IgD-negative memory B cell (primary cell): ENCODE results near the gene MIOX. TPM values are rescaled to one million over a fixed set of nuclear protein-coding genes. Genes with fewer than 3 reads are reported as not detected.
"Not testable (repeated sequence)": the region's sequence is repeated elsewhere in the genome, so short reads cannot be mapped to it uniquely, and the experiment has no call there.

Source experiments
- H3K27ac Mint-ChIP-seq, 3 donors: one replicate each; pipeline ENCODE4 v1.8.0; 2020 to 2022; ENCODE audit warnings: mild to moderate bottlenecking in 3 of 3, mixed read lengths in 3 of 3, moderate library complexity in 1 of 3
- H3K27me3 Mint-ChIP-seq: one replicate; pipeline ENCODE4 v1.8.0; 2021; ENCODE audit warnings: mixed read lengths
- H3K36me3 Mint-ChIP-seq: one replicate; pipeline ENCODE4 v1.8.0; 2020; ENCODE audit warnings: mild to moderate bottlenecking, mixed read lengths
- H3K4me1 Mint-ChIP-seq, 3 donors: one replicate each; pipeline ENCODE4 v1.8.0; 2020 to 2022; ENCODE audit warnings: mixed read lengths in 3 of 3, mild to moderate bottlenecking in 1 of 3
- H3K4me3 Mint-ChIP-seq, 4 donors: one replicate each; pipeline ENCODE4 v1.8.0; 2020 to 2022; ENCODE audit warnings: mild to moderate bottlenecking in 4 of 4, mixed read lengths in 4 of 4, moderate library complexity in 3 of 4
- H3K9me3 Mint-ChIP-seq, 3 donors: one replicate each; pipeline ENCODE4 v1.8.0; 2020 to 2021; ENCODE audit warnings: mixed read lengths in 3 of 3, mild to moderate bottlenecking in 1 of 3
- polyA plus RNA-seq: library from polyadenylated mRNA; unstranded; fragments of 300-500 nt; fragmentation: Illumina TruSeq; gene quantifications from one replicate; pipeline ENCODE4 v1.2.3, GENCODE V29; 2021

The MIOX gene
- polyA plus RNA-seq, 1 donor from 2014 or later: not detected

DNA sequence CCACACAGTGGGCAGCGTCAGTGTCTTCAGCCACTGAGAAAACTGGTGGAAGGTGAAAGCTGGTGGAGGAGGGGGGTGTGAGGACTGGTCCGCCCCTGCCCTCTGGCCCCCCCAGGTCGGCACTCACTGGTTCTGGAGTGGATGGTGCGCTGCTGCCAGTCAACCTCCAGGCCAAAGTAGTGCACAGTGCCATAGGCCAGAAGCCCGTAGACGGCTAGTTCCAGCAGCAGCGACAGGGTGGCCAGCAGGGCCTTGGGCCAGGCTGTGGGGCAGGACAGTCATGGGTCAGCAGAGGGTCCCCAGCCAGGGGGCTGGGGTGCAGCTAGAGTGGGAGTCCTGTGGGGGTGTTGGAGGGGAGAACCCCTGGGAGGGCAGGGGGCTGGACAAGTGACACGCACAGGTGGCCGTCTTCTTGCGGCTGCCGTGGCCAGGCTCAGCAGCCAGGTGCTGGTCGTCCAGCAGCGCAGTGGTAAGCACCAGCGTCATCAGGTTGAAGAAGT, 18.7 kb downstream of the MIOX start:
- no peaks in the 10 kb centered on the region for H3K9me3 Mint-ChIP-seq
- H3K27ac Mint-ChIP-seq: no peak overlapping the region
- peak overlapping the region in 2 of 4 donors; percentile 29 to 32 for H3K4me3 Mint-ChIP-seq

DNA sequence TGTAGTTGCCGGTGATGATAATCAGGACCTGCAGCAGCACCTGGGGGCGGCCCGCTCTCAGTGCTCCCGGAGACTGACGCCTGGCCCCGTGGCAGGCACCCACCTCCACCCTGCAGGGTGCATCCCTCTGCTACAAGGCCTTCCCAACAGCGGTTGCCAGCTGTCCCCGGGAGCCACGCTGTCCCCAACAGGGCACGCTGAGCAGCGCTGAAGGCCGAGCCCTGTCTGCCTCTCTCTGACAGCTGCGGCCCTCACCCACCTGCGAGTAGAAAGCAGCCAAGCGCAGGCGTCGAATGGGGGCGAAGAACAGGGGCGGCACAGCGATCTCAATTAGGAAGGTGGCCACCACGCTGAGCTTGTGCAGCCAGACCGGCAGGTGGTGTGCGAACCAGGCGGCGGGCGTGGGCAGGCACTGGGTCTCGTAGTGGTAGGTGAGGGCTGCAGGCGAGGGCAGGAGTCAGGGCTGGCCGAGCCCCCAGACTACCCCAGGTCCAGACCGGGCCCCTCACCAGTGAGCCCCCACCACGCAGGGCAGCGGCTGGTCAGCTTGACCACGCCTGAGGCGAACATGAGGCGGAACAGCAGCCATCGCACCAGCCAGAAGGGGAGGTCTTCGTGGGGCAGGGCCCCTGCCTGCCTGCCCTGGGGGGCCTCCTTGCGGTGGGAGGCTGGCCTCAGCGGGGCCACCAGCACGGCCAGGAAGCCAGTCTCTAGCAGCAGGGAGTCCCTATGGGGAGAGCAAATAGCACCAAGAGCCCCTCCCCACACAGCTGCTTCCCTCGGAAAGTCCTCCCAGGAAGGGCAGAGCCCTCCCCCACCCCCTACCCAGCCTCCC, 19.3 kb downstream of the MIOX start:
- Mint-ChIP-seq H3K36me3 (no peaks in the 10 kb centered on the region), H3K27ac (no peak overlapping the region)

More for the DNA sequence above, 18.7 kb downstream of the MIOX start:
- no peaks in the 10 kb centered on the region for H3K27me3 Mint-ChIP-seq
- H3K36me3 Mint-ChIP-seq: no peaks in the 10 kb centered on the region
- peaks cover 9 to 14% (median 11%) of the 10 kb centered on the region in 3 donors for H3K4me1 Mint-ChIP-seq

DNA sequence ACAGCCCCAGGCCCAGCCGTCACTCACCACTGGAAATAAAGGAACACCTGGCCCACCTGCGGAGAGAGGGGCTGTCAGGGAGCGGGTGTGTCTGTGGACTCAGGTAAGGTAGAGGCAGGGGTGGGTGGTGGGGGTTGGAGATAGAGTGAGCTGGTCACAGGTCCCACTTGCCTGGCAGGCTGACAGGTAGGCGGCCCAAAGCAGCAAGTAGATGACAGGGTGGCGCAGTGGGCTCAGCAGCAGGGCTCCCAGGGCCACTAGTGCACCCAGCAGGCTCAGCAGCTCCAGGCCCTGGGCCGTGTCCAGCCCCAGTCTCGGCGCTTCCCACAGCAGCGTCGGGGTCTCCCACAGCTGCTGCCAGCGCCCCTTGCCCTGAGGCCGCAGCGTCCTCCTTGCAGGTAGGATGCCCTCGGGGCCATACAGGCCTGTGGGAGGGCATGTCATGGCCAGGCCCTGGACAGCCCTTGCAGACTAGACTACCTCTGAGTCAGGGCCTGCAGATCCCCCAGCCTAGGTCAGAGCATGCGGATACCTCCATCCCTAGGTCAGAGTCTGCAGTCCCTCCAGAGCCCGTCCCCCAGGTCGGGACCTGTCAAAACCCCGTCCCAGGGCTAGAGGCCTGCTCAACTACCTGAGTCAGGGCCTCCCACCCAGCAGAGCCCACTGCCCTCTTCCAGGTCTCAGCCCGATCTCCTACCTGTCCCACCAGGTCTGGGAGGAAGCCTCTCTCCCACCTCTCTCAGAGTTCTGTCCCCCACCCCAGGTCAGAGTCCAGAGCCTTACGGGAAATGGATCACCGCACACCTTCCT, 20.2 kb downstream of the MIOX start:
- H3K9me3 Mint-ChIP-seq: no peaks in the 10 kb centered on the region
- H3K4me3 Mint-ChIP-seq: peak overlapping the region; percentile 94 to 98 (median 96)
- H3K36me3 Mint-ChIP-seq: no peaks in the 10 kb centered on the region
- H3K4me1 Mint-ChIP-seq: peaks cover 9 to 14% (median 11%) of the 10 kb centered on the region in 3 donors
- H3K27me3 Mint-ChIP-seq: no peaks in the 10 kb centered on the region
- H3K27ac Mint-ChIP-seq: peak overlapping the region; percentile 92 to 94 (median 93)

More for the DNA sequence above, 19.3 kb downstream of the MIOX start:
- Mint-ChIP-seq H3K4me3 (peak overlapping the region in 2 of 4 donors; percentile 28 to 29), H3K9me3 (no peaks in the 10 kb centered on the region), H3K4me1 (peaks cover 9 to 14% (median 11%) of the 10 kb centered on the region in 3 donors), H3K27me3 (no peaks in the 10 kb centered on the region)

DNA sequence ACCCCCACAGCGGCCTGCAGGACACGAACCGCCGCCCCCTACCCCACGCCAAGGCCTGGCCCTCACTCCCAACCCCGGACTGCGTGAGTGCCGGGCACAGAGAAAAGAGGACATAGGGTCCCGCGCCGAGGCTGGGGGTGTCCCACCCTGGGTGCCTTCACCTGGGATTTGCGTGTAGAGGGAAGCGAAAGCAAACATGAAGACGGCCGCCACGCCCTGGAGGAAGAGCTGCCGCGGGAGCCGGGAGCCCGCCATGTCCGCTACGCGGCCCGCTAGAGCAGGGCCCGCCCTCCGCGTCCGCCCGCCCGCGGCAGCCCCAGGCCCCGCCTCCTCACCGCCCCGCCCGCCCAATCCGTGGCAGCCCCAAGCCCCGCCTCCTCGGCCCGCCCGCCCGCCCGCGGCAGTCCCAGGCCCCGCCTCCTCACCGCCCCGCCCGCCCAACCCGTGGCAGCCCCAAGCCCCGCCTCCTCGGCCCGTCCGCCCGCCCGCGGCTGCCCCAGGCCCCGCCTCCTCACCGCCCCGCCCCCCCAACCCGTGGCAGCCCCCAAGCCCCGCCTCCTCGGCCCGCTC, 20.8 kb downstream of the MIOX start, which contains the start of gene LMF2:
TSS of gene LMF2 (minus strand) at position 282 of the 570 bp plus-strand sequence. CDS start at position 255, 27 bp downstream.
- Mint-ChIP-seq H3K36me3 (no peaks in the 10 kb centered on the region), H3K4me1 (peaks cover 9 to 14% (median 10%) of the 10 kb centered on the region in 3 donors), H3K27me3 (no peaks in the 10 kb centered on the region), H3K4me3 (peak within 1 kb of the TSS; percentile 94 to 99 (median 96)), H3K9me3 (no peaks in the 10 kb centered on the region), H3K27ac (peak within 1 kb of the TSS; percentile 94 to 98 (median 97))

DNA sequence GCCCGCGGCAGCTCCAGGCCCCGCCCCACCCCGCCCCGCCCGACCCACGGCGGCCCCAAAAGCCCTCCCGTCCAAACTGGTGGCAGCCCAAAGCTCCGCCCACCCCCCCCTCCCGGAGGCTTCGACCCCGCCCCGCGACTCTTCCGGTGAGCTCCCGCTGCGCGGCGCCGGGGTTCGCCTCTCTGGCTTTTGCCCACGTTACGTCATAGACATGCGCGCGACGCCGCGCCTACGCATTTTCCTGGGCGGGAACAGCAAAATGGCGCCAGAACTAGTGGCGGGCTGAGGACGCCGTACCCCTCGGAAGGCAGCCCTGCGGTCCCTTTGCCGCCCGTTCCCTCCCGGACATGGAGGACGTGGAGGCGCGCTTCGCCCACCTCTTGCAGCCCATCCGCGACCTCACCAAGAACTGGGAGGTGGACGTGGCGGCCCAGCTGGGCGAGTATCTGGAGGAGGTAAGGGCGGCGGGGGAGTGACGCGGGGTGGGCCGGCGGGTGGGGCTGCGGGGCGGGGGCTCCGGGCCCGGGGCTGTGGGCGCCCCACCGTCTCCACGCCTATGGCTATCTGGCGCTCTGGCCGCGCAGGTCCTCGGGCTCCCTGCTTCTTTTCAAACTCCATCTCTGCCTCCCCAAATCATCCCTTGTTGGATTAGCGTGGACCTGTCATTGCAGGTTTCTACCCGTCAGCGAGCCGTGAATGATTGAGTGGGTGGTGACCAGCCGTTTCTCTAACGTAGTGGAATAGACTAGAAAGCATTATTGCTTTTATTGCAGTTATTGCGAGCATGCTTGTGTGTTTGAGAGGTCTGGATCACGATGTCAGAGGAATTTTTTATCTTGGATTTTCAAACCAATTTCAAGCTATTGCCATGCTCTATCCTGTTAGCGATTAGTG, 21.6 kb downstream of the MIOX start, which contains the start of gene NCAPH2:
TSS of gene NCAPH2 (plus strand) at position 234 of the 894 bp plus-strand sequence. CDS start at position 348, 114 bp downstream.
- no peaks in the 10 kb centered on the region for H3K36me3 Mint-ChIP-seq

GRCh38 chr22:50508897-50509296, 22.2 kb downstream of the MIOX start:
- Mint-ChIP-seq H3K27ac (peak overlapping the region; percentile 84 to 98 (median 97)), H3K4me1 (peaks cover 9 to 14% (median 11%) of the 10 kb centered on the region in 3 donors), H3K27me3 (no peaks in the 10 kb centered on the region), H3K36me3 (no peaks in the 10 kb centered on the region), H3K4me3 (peak overlapping the region; percentile 90 to 99 (median 95)), H3K9me3 (no peaks in the 10 kb centered on the region)

More for the DNA sequence above, 21.6 kb downstream of the MIOX start, which contains the start of gene NCAPH2:
- Mint-ChIP-seq H3K27me3 (no peaks in the 10 kb centered on the region), H3K27ac (peak within 1 kb of the TSS; percentile 94 to 98 (median 97)), H3K9me3 (no peaks in the 10 kb centered on the region), H3K4me3 (peak within 1 kb of the TSS; percentile 94 to 99 (median 96)), H3K4me1 (peaks cover 9 to 14% (median 10%) of the 10 kb centered on the region in 3 donors)

GRCh38 chr22:50513175-50513574, 26.5 kb downstream of the MIOX start:
- no peaks in the 10 kb centered on the region for H3K9me3 Mint-ChIP-seq
- H3K27ac Mint-ChIP-seq: peak overlapping the region in 2 of 3 donors; percentile 16 to 46
- H3K36me3 Mint-ChIP-seq: no peaks in the 10 kb centered on the region
- H3K4me3 Mint-ChIP-seq: no peak overlapping the region
- H3K27me3 Mint-ChIP-seq: no peaks in the 10 kb centered on the region
- H3K4me1 Mint-ChIP-seq: peaks cover 9 to 14% (median 11%) of the 10 kb centered on the region in 3 donors

- Mint-ChIP-seq H3K9me3 (no peaks in the 10 kb centered on the region), H3K27me3 (no peaks in the 10 kb centered on the region), H3K27ac (peak overlapping the region in 1 of 3 donors; percentile 42), H3K36me3 (no peaks in the 10 kb centered on the region), H3K4me3 (no peak overlapping the region), H3K4me1 (peaks cover 0 to 5% (median 3%) of the 10 kb centered on the region in 3 donors)
These were observed 29.4 kb downstream of the MIOX start for GRCh38 chr22:50516068-50516467.

GRCh38 chr22:50516891-50517290, 30.2 kb downstream of the MIOX start:
- H3K27ac Mint-ChIP-seq: no peak overlapping the region
- no peaks in the 10 kb centered on the region for H3K36me3 Mint-ChIP-seq
- H3K27me3 Mint-ChIP-seq: no peaks in the 10 kb centered on the region
- H3K4me1 Mint-ChIP-seq: peaks cover 0 to 5% (median 3%) of the 10 kb centered on the region in 3 donors
- no peak overlapping the region for H3K4me3 Mint-ChIP-seq
- no peaks in the 10 kb centered on the region for H3K9me3 Mint-ChIP-seq

GRCh38 chr22:50517495-50518260, 31.0 kb downstream of the MIOX start:
- no peaks in the 10 kb centered on the region for H3K36me3 Mint-ChIP-seq
- H3K27ac Mint-ChIP-seq: no peak overlapping the region

GRCh38 chr22:50518606-50519005, 31.9 kb downstream of the MIOX start:
- H3K27me3 Mint-ChIP-seq: no peaks in the 10 kb centered on the region
- no peak overlapping the region for H3K27ac Mint-ChIP-seq
- H3K36me3 Mint-ChIP-seq: no peaks in the 10 kb centered on the region
- H3K4me3 Mint-ChIP-seq: no peak overlapping the region
- no peaks in the 10 kb centered on the region for H3K9me3 Mint-ChIP-seq
- peaks cover 0 to 5% (median 3%) of the 10 kb centered on the region in 3 donors for H3K4me1 Mint-ChIP-seq

More at GRCh38 chr22:50517495-50518260, 31.0 kb downstream of the MIOX start:
- H3K27me3 Mint-ChIP-seq: no peaks in the 10 kb centered on the region
- H3K4me3 Mint-ChIP-seq: no peak overlapping the region
- peaks cover 0 to 5% (median 3%) of the 10 kb centered on the region in 3 donors for H3K4me1 Mint-ChIP-seq
- H3K9me3 Mint-ChIP-seq: no peaks in the 10 kb centered on the region

DNA sequence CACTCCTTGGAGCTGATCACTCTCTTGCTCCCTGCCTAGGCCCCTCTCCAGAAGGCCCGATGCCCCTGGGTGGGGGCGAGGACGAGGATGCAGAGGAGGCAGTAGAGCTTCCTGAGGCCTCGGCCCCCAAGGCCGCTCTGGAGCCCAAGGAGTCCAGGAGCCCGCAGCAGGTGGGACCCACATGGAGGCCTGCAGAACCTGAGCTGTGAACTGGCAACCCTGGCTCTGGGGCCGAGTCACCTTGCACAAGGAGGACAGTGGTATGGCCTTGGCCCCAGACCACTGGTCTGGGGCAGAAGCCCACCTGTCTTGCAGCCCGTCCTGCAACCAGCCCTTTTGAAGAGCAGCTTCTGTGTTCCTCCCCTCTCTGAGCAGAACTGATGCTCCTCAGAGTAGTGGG, 32.5 kb downstream of the MIOX start:
- Mint-ChIP-seq H3K27ac (no peak overlapping the region), H3K36me3 (no peaks in the 10 kb centered on the region), H3K27me3 (no peaks in the 10 kb centered on the region), H3K4me1 (peaks cover 0 to 4% (median 3%) of the 10 kb centered on the region in 3 donors), H3K9me3 (no peaks in the 10 kb centered on the region), H3K4me3 (no peak overlapping the region)

GRCh38 chr22:50520184-50520583, 33.5 kb downstream of the MIOX start:
- H3K9me3 Mint-ChIP-seq, H3K27me3 Mint-ChIP-seq, H3K36me3 Mint-ChIP-seq, H3K4me3 Mint-ChIP-seq, H3K4me1 Mint-ChIP-seq: not testable (repeated sequence)
- peak overlapping the region in 1 of 3 donors; percentile 39 for H3K27ac Mint-ChIP-seq
